Immature natural killer cell (primary cell): ENCODE measurements around the gene LILRA5. TPM values are rescaled to one million over a fixed set of nuclear protein-coding genes. Genes with fewer than 3 reads are reported as not detected.
"Not testable (repeated sequence)": the region's sequence is repeated elsewhere in the genome, so short reads cannot be mapped to it uniquely, and the experiment has no call there.

Experiments
- DNase-seq, 3 donors: peaks; one replicate each; pipeline ENCODE4 v3.0.0; 2022; ENCODE audit warnings: mixed read lengths in 1 of 3
- H3K27ac Mint-ChIP-seq, 6 donors: one replicate each; pipeline ENCODE4 v1.8.0; 2020; ENCODE audit warnings: mixed read lengths in 6 of 6, mild to moderate bottlenecking in 5 of 6, inconsistent platforms in 4 of 6, moderate library complexity in 3 of 6
- H3K27me3 Mint-ChIP-seq, 3 donors: one replicate each; pipeline ENCODE4 v1.8.0; 2020 to 2021; ENCODE audit warnings: low read depth in 3 of 3, mild to moderate bottlenecking in 3 of 3, mixed read lengths in 3 of 3, moderate library complexity in 3 of 3, inconsistent platforms in 1 of 3
- H3K36me3 Mint-ChIP-seq, 3 donors: one replicate each; pipeline ENCODE4 v1.8.0; 2020; ENCODE audit warnings: mixed read lengths in 3 of 3, inconsistent platforms in 2 of 3, mild to moderate bottlenecking in 2 of 3
- H3K4me1 Mint-ChIP-seq, 2 donors: one replicate each; pipeline ENCODE4 v1.8.0; 2020; ENCODE audit warnings: inconsistent platforms in 2 of 2, mild to moderate bottlenecking in 2 of 2, mixed read lengths in 2 of 2, moderate library complexity in 1 of 2
- H3K4me3 Mint-ChIP-seq, 5 donors: one replicate each; pipeline ENCODE4 v1.8.0; 2020; ENCODE audit warnings: mild to moderate bottlenecking in 5 of 5, mixed read lengths in 5 of 5, inconsistent platforms in 3 of 5, moderate library complexity in 3 of 5
- H3K9me3 Mint-ChIP-seq, 6 donors: one replicate each; pipeline ENCODE4 v1.8.0; 2020; ENCODE audit warnings: mild to moderate bottlenecking in 6 of 6, mixed read lengths in 6 of 6, inconsistent platforms in 4 of 6, moderate library complexity in 3 of 6
- polyA plus RNA-seq, 3 donors: library from polyadenylated mRNA; unstranded; fragments of 300-500 nt; fragmentation: Illumina TruSeq; gene quantifications; one replicate each; pipeline ENCODE4 v1.2.3, GENCODE V29; 2021

Gene LILRA5
- polyA plus RNA-seq, 3 donors from 2014 or later = 0.28 to 1.6 TPM; not detected in 1

- Mint-ChIP-seq H3K4me3 (no peak overlapping the region), H3K36me3 (peaks cover 0 to 6% (median 0%) of the 10 kb centered on the region in 3 donors), H3K27me3 (peaks cover under 1 to 4% (median 3%) of the 10 kb centered on the region in 3 donors), H3K4me1 (no peaks in the 10 kb centered on the region), H3K27ac (no peak overlapping the region), H3K9me3 (no peaks in the 10 kb centered on the region)
- no peak for DNase-seq
These were observed 28.3 kb upstream of the LILRA5 start for GRCh38 chr19:54341295-54341694.

DNA sequence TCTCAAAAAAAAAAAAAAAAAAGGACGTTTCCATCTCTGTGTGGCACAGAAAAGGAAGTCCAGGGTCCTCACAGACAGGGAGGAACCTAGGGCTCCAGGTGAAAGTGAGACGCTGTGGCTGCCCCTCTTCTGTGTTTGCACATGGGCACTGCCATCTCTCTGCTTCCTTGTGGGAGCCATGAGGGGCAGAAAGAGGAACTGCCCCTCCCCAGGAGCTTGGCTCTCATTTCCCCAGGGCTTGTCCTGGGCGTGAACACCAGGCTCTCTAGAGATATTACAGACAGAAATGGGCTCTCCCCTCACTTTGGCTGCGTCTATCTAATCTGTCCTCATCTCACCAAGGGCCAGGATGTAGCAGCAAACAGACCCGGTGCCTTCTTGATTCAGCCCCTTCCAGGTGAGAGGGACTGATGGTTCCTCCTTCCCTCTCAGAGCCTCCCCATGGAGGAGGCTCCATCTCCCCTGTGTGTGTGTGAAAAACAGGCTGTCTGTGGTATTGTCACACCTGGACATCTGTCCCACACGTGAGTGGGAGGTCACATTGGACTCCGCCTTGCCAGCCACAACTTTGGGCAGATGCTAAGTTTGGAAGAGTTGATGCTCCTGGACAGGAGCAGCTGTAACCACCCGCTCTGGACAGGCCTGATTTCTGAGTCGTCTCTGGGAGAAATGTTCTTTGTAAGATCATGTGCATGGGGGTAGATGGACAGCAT lies 26.8 kb upstream of the LILRA5 start:
- no peaks in the 10 kb centered on the region for H3K4me1 Mint-ChIP-seq
- H3K27me3 Mint-ChIP-seq = peaks cover 4 to 7% (median 6%) of the 10 kb centered on the region in 3 donors
- H3K27ac Mint-ChIP-seq = no peak overlapping the region
- DNase-seq = no peak
- no peaks in the 10 kb centered on the region for H3K9me3 Mint-ChIP-seq
- H3K36me3 Mint-ChIP-seq = peaks cover 0 to 6% (median 0%) of the 10 kb centered on the region in 3 donors
- no peak overlapping the region for H3K4me3 Mint-ChIP-seq

GRCh38 chr19:54338521-54338920 lies 25.6 kb upstream of the LILRA5 start:
- H3K4me1 Mint-ChIP-seq = no peaks in the 10 kb centered on the region
- no peaks in the 10 kb centered on the region for H3K36me3 Mint-ChIP-seq
- no peaks in the 10 kb centered on the region for H3K9me3 Mint-ChIP-seq
- H3K4me3 Mint-ChIP-seq = no peak overlapping the region
- no peak for DNase-seq
- peaks cover 2 to 7% (median 6%) of the 10 kb centered on the region in 3 donors for H3K27me3 Mint-ChIP-seq
- no peak overlapping the region for H3K27ac Mint-ChIP-seq

DNA sequence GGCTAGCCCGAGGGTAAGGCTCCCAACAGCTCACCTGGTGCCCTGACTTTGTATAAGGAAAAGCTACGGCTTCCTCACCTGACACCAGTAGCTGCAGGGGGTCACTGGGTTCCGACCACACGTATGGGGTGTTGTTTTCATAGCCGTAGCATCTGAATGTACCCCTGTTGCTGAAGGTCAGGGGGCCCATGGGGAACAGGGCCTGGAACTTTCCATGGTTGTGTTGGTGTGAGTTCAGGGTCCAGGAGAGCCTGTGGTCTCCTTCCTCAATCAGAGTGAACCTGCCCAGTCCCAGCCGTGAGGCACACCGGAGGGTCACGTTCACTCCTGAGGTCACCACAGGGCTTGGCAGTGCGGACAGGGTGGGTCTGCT lies 24.9 kb upstream of the LILRA5 start:
- Mint-ChIP-seq H3K9me3 (no peaks in the 10 kb centered on the region), H3K27ac (no peak overlapping the region), H3K36me3 (no peaks in the 10 kb centered on the region), H3K27me3 (peaks cover 2 to 7% (median 6%) of the 10 kb centered on the region in 3 donors), H3K4me3 (no peak overlapping the region), H3K4me1 (no peaks in the 10 kb centered on the region)
- no peak for DNase-seq

DNA sequence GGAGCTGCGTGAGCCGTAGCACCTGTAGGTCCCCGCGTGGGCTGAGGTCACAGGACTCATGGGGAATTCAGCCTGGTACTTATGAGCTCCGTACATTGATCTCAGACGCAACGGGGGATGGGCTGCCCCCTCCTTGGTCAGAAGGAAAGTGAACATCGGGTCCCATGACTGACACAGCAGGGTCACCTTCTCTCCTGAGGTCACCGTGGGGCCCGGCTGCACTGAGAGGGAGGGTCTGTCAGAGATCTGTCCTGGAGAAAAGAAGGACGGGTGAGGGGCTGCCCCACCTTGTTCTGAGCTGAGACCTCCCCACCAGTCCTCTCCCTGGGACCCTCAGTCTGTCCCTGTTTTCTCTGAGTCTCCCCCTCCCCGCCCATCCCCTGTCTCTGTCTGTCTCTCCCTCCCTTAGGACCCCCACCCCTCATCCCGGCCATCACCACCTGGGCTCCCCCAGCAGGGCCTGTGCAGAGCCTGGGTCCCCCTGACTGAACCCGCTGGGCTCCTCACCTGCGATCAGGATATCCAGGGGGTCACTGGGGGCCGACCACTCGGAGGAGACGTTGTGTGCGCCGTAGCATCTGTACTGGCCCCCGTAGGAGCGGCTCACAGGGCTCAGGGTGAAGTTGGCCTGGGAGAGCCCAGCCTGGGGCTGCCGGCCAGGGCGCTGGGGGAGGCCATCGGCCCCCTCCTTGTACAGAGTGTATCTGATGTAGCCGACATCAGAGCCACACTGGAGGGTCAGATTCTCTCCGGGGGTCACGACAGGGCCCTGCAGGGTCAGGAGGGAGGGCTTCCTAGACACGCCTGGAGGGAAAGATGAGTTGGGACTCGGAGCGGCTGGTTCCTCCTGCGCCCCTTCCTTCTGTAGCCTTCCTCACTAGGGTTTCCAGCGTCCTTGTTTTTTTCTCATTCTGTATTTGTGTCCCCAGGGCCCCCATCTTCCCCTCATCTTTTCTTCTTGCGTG lies 24.2 kb upstream of the LILRA5 start:
- Mint-ChIP-seq H3K4me1 (no peaks in the 10 kb centered on the region), H3K4me3 (no peak overlapping the region)

GRCh38 chr19:54335979-54336892 lies 23.3 kb upstream of the LILRA5 start:
- Mint-ChIP-seq H3K9me3 (no peaks in the 10 kb centered on the region), H3K36me3 (no peaks in the 10 kb centered on the region), H3K4me3 (no peak overlapping the region), H3K27me3 (peaks cover 2 to 7% (median 3%) of the 10 kb centered on the region in 3 donors), H3K27ac (no peak overlapping the region), H3K4me1 (no peaks in the 10 kb centered on the region)
- no peak for DNase-seq

More for the DNA sequence above, 24.2 kb upstream of the LILRA5 start:
- DNase-seq = no peak
- Mint-ChIP-seq H3K36me3 (no peaks in the 10 kb centered on the region), H3K27me3 (peaks cover 2 to 7% (median 6%) of the 10 kb centered on the region in 3 donors), H3K9me3 (no peaks in the 10 kb centered on the region), H3K27ac (no peak overlapping the region)

DNA sequence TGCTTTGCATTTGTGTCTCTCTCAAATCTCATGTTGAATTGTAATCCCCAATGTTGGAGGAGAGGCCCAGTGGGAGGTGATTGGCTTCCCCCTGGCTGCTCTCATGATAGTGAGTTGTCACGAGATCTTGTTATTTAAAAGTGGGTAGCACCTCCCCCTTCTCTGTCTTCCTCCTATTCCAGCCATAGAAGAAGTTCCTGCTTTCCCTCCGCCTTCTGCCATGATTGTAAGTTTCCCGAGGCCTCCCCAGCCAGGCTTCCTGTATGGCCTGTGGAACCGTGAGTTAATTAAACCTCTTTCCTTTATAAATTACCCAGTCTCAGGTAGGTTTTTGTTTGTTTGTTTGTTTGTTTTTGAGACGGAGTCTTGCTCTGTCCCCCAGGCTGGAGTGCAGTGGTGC lies 22.2 kb upstream of the LILRA5 start:
- no peaks in the 10 kb centered on the region for H3K9me3 Mint-ChIP-seq
- no peaks in the 10 kb centered on the region for H3K4me1 Mint-ChIP-seq
- H3K27ac Mint-ChIP-seq = no peak overlapping the region
- H3K4me3 Mint-ChIP-seq = no peak overlapping the region
- no peaks in the 10 kb centered on the region for H3K36me3 Mint-ChIP-seq
- no peak for DNase-seq
- peaks cover 0 to 7% (median 3%) of the 10 kb centered on the region in 3 donors for H3K27me3 Mint-ChIP-seq

DNA sequence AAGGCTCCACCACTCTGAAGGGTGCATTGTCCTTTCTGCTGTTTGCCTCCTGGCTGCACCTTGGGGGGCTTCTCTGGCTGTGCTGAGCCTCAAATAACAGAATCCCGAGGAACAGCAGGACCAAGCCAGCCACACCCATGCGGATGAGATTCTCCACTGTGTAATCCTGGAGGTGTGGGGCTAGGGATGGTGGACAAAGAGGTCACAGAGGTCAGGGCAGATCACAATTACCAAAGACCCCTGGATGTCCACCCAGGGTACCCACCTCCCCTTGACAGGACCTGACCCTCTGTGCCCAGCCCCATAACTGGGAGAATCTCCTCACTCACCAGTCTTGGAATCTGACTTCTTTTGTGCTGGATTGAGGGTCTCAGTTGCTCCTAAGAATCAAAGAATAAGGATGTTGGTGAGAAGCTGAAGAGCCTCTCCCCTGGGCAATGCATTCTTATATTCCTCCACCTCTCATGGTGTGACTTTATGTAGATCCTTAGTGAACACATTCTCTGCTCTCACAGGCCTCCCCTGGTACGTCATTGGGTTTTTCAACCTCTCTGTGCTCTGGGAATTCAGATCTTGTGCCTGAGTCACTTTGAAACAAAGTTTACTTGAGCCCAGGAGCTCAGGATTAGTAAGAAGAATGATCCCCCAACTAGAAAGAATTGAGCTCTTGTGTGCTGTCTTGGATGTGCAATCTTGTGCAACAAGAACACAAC lies 20.8 kb upstream of the LILRA5 start:
- H3K9me3 Mint-ChIP-seq = no peaks in the 10 kb centered on the region
- DNase-seq = no peak
- no peak overlapping the region for H3K4me3 Mint-ChIP-seq

GRCh38 chr19:54332149-54332548 lies 19.2 kb upstream of the LILRA5 start:
- DNase-seq = no peak
- Mint-ChIP-seq H3K4me1 (no peaks in the 10 kb centered on the region), H3K36me3 (no peaks in the 10 kb centered on the region), H3K4me3 (no peak overlapping the region), H3K27ac (no peak overlapping the region), H3K9me3 (no peaks in the 10 kb centered on the region), H3K27me3 (peaks cover 0 to 12% (median 2%) of the 10 kb centered on the region in 3 donors)

More for the DNA sequence above, 20.8 kb upstream of the LILRA5 start:
- no peaks in the 10 kb centered on the region for H3K36me3 Mint-ChIP-seq
- H3K27me3 Mint-ChIP-seq = peaks cover 0 to 12% (median 2%) of the 10 kb centered on the region in 3 donors
- H3K4me1 Mint-ChIP-seq = no peaks in the 10 kb centered on the region
- H3K27ac Mint-ChIP-seq = no peak overlapping the region

- no peaks in the 10 kb centered on the region for H3K4me1 Mint-ChIP-seq
- H3K36me3 Mint-ChIP-seq = no peaks in the 10 kb centered on the region
- DNase-seq = no peak
- H3K9me3 Mint-ChIP-seq = no peaks in the 10 kb centered on the region
- peaks cover 0 to 12% (median 2%) of the 10 kb centered on the region in 3 donors for H3K27me3 Mint-ChIP-seq
- no peak overlapping the region for H3K4me3 Mint-ChIP-seq
- no peak overlapping the region for H3K27ac Mint-ChIP-seq
These were observed 18.7 kb upstream of the LILRA5 start for GRCh38 chr19:54331626-54332025.

GRCh38 chr19:54329476-54330165 lies 16.7 kb upstream of the LILRA5 start:
- Mint-ChIP-seq H3K27me3 (peaks cover 0 to 5% (median 0%) of the 10 kb centered on the region in 3 donors), H3K27ac (no peak overlapping the region), H3K9me3 (no peaks in the 10 kb centered on the region), H3K4me3 (no peak overlapping the region), H3K4me1 (no peaks in the 10 kb centered on the region), H3K36me3 (no peaks in the 10 kb centered on the region)
- DNase-seq = no peak

DNA sequence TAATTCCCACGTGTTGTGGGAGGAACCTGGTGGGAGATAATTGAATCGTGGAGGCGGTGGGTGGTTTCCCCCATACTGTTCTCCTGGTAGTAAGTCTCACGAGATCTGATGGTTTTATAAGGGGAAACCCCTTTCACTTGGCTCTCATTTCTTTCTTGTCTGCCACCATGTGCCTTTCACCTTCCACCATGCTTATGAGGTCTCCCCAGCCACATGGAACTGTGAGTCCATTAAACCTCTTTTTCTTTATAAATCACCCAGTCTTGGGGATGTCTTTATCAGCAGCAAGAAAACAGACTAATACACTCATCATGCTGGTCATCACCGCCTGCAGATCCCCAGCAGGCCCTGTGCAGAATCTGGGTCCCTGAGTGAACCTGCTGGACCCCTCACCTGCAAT lies 15.8 kb upstream of the LILRA5 start:
- H3K4me1 Mint-ChIP-seq, H3K4me3 Mint-ChIP-seq, DNase-seq, H3K27me3 Mint-ChIP-seq, H3K9me3 Mint-ChIP-seq, H3K36me3 Mint-ChIP-seq: not testable (repeated sequence)
- peak overlapping the region in 1 of 6 donors; percentile 50 for H3K27ac Mint-ChIP-seq
